GM19455 (cell line): ENCODE data around the gene TMEM221.
"Not testable (repeated sequence)": the region's sequence is repeated elsewhere in the genome, so short reads cannot be mapped to it uniquely, and the experiment has no call there.

Source experiments
- ATAC-seq: cut with Tn5 transposase; IDR thresholded peaks from one replicate; pipeline ENCODE4 v1.9.1; 2021; ENCODE audit not compliant: unreplicated experiment

Gene TMEM221

DNA sequence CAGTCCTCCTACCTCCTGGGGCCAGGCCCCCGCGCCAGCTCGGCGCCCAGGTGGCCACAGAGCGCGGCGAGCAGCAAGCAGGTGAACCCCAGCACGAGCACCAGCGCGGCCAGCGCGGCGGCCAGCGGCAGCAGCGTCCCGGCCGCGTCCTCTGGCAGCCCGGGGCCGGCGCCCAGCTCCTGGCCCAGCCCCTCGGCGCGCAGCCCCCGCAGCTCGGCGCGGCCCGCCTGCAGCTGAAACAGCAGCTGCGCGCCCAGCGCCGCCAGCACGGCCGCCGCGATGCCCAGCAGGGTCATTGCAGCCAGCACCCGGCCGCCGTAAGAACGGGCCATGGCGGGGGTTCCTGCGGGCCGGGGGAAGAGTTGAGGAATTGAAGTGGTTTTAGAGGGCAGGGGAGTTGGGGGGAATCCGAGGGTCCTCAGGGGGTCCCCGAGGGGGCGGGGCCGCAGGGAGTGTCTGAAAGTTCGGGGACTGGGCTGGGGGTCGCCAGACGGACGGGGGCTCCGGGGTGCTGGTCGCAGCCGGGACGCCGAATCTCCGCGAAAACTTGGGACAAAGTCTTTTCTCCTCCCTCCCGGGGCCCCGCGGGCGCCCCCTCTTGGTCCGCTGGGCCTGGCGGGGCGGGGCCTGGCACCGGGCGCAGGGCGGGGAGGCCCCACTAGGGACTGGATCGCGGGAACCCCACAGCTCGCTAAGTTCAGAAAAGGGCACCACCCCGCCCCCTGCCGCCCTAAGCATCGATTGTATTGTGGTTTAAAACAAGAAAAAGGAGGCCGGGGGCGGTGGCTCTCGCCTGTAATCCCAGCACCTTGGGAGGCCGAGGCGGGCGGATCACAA is at the start of gene TMEM221:
Gene TMEM221 (minus strand): TSS at position 538 of the 837 bp plus-strand sequence. CDS start 206 bp downstream, at position 332.
- ATAC-seq, result no peak

DNA sequence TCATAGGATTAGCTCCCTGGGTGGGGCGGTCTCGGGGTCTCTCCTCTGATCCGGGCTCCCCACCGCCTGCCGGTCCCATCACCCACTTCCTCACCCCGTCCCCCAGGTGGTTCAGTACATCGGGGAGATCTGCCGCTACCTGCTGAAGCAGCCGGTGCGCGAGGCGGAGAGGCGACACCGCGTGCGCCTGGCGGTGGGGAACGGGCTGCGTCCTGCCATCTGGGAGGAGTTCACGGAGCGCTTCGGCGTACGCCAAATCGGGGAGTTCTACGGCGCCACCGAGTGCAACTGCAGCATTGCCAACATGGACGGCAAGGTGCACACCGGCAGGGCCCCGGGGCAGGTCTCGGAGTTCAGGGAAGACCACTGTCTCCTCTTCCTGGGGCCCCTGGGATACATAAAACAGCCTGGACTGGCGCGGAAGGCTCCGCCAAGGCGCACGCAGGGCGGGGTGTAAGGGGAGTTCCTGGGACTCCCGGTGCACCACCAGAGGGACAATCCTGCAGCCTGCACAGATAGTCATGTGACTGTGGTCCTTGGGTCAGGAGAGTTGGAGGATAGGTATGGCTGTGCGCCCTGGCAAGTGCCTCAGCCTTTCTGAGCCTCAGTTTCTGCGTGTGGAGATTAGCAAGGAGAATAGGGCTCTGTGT is 48.8 kb upstream of the TMEM221 start:
- no peak for ATAC-seq

DNA sequence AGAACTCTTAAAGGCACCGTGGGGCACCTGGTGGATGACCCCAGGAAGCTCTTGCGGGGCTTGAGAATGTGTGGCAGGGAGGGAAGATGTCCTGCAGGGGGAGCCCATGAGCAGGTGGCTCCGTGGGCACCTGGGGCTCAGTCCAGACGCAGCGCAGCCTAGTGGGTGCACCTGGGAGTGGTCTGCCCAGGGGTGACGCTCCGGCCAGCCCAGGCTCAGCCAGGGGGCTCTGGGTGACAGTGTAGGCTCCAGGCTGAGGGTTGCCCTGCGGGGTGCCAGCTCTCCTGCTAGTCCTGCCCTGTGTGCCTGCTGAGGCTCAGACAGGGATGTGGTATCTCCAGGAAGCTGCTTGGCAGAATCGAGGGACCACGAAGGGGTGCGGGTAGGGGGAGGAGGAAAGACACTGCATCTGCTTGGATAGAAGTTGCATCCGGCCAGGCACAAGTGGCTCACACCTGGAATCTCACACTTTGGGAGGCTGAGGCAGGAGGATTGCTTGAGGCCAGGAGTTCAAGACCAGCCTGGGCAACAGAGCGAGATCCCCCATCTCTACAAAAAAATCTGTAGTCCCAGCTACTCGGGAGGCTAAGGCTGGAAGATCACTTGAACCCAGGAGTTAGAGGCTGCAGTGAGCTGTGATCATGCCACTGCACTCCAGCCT is 48.0 kb upstream of the TMEM221 start:
- no peak for ATAC-seq

DNA sequence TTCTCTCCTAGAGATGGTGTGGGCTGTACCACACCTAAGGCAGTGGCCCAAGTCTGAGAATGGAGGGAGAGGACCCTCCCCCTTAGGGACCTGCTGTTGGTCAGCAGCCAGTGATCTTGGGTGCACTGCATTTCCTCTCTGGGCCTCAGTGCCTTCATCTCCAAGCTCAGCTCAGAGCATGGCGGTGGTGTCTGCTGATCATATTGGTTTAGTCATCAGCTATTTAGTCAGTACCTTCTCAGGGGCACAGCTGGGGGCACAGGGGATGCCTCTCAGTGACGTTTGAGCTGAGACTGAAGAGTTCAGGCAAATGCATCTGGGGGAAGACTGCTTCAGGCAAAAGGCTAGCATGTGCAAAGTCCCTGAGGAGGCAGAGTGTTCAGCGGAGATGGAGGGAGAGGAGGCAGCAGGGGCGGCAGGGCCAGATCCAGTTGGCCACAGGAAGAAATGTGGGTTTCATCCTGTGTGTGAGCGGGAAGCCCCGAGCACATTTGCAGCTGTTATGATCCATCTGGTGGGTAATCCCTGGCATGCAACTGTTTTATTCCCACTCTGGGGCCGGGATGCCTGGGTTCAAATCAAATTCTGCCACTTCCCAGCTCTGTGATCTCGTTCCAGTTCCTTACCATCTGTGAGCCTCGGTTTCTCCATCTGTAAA is 47.3 kb upstream of the TMEM221 start:
- ATAC-seq, result no peak

DNA sequence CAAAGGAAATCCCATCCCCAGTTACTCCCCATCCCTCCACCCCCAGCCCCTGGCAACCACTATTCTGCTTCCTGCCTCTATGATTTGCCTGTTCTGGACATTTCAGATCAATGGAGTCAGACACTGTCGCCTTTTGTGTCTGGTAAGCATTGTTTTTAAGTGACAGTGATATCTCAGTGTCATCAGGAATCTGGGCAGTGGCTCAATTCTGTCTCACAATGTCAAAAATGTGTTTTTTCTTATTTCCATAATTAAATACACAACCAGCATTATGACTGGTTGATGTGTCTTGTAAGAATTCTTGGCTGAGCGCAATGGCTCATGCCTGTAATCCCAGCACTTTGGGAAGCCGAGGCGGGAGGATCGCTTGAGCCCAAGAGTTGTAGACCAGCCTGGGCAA is 42.8 kb upstream of the TMEM221 start:
- ATAC-seq, result no peak

DNA sequence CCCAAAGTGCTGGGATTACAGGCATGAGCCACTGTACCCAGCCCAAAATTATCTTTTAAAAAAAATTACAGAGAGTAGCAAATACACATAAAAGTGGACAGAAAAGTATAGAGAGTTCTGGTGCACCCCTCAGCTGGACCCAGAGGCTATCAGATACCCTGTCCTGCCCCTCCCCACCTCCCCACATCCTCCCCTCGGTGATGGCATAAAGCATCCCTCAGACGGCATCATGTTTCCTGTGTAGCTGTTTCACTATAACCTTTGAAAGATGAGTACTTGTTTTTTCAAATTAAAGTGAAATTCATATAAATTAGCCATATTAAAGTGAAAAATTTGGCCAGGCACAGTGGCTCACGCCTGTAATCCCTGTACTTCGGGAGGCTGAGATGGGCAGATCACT is 41.9 kb upstream of the TMEM221 start:
- ATAC-seq, result no peak

DNA sequence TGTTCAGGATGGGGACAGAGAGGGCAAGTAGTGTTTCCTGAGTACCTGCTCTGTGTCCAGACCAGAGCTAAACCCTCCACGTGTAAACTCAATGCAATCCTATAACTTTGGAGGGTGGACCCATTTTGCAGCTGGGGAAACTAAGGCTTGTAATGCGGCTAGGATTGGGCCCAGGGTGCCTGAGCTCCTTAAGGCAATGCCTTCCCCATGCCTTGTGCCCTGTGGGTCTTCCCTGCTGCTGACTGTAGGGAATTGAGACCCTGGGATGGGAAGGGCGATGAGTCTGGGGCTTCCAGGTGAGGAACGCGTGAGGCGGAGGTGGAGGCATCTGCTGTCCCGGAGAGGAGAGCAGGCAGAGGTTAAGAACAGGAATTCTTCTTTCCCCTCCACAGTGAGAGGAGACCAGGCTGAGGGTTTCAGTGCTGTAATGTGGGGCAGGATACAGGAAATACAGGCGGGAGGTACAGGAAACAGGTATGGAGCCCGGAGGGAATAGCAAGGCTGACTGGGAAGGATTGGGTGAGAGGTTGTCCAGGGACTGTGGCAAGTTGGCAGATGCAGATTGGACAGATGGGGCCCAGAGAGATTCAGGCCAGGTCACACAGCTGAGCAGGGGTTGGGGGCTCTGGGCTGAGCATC is 41.0 kb upstream of the TMEM221 start:
- no peak for ATAC-seq

DNA sequence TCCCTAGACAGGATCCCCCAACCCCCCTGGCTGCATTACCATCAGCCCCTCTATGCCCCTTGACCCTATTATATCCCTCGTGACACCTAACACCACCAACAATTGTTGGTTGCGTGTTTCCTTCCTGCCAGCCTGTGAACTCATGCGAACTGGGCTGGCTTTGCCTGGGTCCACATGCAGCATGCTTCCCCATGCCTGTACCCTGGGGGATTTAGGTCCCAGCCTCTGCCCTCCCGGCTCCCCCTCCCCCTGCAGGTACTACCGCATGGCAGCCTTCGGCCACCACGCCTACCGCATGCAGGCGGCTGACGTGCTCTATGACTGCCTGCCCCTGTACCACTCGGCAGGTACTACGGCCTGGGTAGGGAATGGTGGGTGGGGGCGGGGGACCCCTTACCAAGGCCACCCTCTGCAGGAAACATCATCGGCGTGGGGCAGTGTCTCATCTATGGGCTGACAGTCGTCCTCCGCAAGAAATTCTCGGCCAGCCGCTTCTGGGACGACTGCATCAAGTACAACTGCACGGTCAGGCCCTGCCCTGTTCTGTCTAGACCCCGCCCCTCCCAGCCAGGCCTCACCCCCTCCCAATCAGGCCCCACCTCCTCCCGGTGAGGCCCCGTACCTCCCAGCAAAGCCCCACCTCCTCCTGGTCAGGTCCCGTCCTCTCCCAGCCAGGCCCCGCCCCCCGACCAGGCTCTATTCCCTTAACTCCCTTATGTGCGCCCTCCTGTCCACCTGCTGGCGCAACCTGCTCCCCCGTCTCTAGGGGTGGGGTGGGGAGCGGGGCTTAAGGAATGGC is 40.3 kb upstream of the TMEM221 start:
- ATAC-seq, result no peak

DNA sequence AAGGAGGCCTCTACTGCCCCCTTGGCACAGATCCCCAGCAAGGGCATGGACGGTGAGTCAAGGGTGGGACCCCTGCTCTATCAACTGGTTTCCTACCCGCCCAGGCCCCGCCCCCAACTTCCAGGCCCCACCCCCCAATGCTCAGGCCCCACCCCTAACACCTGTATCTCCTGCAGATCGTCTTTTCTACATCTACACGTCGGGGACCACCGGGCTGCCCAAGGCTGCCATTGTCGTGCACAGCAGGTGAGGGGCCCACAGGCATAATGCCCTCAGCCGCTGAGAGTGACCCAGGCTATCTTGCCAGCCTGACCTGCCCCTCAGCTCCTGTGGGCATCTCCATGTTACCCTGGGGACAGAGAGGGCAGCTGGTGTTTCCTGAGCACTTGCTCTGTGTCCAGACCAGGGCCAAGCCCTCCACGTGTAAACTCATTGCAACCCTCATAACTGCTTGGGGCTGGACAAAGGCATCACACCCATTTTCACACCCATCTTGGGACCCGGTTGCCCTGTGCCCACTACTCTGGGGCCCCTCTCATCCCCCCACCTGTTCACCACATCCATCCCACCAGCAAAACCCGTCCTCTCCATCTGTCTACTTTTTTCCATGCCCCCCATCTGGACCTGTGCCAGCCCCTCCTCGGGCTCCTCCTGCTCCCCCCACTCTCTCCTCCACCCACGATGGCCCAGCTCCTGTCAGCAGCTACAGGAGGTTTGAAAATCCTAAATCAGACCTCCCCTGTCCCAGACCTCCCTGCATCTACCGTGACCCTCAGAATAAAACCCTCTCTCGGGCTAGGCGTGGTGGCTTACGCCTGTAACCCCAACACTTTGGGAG is 39.0 kb upstream of the TMEM221 start:
- ATAC-seq, result no peak

DNA sequence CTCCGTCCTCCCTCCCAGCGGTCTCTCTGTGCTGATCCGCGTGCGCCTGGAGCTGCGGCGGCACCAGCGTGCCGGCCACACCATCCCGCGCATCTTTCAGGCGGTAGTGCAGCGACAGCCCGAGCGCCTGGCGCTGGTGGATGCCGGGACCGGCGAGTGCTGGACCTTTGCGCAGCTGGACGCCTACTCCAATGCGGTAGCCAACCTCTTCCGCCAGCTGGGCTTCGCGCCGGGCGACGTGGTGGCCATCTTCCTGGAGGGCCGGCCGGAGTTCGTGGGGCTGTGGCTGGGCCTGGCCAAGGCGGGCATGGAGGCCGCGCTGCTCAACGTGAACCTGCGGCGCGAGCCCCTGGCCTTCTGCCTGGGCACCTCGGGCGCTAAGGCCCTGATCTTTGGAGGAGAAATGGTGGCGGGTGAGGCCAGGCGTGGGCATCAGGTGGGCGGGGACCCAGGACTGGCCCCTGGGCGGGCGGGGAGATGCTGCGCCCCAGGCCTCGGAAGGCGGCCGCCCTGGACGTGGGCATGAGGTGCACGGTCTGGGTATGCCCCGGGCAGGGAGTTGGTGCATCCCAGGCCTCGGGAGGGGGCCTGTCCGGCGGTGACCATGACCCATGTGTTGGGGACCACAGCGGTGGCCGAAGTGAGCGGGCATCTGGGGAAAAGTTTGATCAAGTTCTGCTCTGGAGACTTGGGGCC is 38.2 kb upstream of the TMEM221 start:
- ATAC-seq, result no peak

DNA sequence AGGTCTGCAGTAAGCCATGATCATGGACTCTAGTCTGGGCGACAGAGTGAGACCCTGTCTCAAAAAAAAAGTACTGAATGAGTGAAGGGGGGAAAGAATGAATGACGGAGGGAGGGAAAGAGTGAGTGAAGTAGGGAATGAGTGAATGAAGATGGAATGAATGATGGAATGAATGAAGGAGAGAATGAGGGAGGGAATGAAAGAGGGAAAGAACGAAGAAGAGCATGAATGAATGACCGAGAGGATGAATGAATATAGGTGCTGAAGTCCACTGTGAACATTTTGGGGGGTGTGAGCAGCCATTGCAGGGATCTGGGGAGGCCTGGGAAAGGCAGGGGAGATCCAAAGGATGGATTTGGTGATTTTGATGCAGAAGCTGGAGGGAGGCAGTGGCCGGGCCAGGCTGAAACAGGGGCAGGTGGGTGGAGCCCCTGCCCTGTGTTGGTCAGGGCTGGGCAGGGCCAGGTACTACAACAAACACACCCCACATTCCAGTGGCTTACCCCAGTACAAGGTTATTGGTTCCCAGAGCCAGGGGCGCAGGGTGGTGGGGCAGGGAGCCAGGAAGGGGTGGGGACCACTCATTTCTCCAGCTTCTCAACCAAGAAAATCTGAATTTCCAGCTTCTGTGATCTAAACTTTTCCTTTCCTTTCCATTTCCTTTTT is 36.2 kb upstream of the TMEM221 start:
- no peak for ATAC-seq

DNA sequence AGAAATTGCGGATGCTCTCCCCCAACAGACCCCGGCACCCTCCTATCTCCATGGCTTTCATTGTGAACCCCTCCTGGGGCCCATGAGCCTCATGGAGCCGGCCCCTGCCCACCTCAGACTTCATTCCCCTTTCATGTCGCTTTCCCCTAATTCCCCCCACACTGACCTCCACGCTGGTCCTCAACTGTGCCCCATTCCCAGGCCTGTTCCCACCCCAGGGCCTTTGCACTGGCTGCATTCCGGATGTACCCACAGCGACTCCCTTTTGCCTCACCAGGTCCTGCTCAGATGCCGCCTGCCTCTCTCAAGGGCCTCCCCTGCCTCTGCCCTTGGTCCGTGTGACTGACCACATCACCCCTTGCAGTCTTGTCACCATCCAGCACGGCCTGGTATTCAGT is 35.1 kb upstream of the TMEM221 start:
- ATAC-seq, result no peak

DNA sequence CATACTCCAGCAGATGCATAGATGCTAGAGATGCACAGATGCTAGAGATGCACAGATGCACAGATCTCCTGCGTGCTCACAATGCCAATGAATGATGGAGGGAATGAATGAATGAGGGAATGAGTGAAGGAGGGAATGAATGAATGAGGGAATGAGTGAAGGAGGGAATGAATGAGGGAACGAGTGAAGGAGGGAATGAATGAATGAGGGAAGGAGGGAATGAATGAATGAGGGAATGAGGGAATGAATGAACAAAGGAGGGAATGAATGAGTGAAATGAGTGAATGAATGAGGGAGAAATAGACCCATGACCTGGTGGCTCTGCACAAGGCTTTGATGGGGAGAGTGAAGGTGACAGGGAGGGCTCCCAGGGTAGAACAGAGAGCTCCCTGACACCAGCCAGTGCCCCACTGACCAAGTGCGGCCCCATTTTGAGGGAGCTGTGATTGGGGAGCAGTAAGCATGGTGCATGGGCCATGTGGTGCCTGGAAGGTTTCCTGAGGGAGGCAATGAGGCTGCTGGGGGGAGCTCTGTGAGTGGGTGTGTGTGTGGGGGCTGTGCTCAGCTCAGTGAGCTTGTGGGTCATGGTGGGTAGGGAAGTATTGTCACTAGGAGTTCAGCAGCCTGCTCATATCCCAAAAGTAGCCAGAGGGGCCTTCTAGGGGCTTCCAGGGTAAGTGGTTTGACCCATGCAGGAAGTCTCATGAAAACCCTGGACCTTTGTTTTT is 34.6 kb upstream of the TMEM221 start:
- ATAC-seq, result no peak

DNA sequence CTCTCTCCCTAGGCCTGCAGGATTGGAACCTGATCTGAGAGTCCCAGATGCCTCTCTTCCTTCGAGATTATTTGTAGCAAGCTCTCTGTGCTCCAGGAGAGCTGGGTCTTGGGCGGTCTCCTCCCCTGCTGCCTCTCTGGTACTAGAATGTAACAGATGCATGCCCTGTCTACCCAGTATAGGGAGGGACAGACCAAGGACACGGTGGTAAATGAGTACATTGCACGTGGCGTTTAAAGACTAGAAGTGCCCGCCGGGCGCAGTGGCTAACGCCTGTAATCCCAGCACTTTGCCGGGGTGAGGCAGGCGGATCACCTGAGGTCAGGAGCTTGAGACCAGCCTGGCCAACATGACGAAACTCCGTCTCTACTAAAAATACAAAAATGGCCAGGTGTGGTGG is 33.5 kb upstream of the TMEM221 start:
- ATAC-seq, result no peak

DNA sequence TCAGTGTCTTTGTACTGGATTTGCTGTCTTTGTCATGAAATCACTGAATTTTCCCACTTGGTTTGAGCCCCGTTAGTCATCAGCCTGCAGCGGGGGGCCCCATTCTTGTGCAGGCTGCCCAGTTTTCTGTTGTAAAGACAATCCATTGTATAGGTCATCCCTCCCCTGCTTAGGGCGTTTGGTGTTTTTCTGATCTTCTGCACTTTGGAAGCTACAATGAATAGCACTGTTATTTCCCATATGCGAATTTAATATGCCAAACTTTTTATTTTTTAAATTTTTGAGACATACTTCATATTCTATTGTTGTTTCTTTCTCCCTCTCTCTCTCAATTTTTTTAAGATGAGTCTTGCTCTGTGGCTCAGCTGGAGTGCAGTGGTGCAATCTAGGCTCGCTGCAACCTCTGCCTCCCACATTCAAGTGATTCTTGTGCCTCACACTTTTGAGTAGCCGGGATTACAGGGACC is 30.9 kb upstream of the TMEM221 start:
- no peak for ATAC-seq

DNA sequence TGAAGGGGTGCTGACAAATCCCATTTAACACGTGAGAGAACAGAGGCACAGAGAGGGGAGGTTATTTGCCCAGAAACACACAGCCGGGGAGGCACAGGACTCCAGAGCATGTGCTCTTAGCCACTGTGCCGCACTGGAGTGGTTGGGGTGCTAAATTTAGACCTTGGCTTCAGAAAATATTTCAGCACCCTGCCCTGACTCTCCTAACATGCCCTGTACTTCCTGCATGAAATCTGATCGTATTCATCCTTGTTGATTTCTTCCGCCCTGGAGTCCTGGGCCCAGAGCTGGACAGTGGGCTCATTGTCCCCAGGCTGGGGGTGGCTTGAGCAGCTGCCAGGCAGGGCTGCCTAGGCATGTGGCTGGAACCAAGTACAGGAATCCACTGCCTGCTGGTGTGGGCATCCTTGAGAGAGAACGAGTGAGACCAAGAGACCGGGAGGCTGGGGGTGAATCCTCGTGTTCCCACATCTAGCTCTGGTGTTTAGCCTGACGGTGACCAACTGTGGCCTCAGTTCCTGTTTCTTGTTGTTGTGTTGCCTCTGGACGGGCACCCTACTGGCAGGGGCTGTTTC is 27.2 kb upstream of the TMEM221 start:
- no peak for ATAC-seq

DNA sequence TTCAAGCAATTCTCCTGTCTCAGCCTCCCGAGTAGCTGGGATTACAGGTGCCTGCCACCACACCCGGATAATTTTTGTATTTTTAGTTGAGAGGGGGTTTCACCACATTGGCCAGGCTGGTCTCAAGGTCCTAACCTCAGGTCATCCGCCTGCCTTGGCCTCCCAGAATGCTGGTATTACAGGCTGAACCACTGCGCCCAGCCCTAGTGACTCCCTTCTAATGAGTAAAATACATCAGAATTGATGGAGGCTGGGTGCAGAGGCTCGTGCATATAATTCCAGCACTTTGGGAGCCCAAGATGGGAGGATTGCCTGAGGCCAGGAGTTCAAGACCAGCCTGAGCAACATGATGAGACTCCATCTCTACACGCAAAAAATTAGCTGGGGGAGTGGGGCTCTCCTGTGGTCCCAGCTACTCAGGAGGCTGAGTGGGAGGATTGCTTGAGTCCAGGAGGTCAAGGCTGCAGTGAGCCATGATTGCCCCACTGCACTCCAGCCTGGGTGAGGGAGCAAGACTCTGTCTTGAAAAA is 26.6 kb upstream of the TMEM221 start:
- ATAC-seq, result not testable (repeated sequence)
